Stimulated activated CD8-positive, alpha-beta memory T cell treated with anti-CD3 and anti-CD28 coated beads, Interleukin-7, amount 100 ng/mL, for 24 hours (primary cell): ENCODE measurements around the gene H19.

ENCODE experiments used
- DNase-seq: peaks from one replicate; pipeline ENCODE4 v3.0.0-alpha.2; 2020; ENCODE audit warnings: low read depth

H19 gene

DNA sequence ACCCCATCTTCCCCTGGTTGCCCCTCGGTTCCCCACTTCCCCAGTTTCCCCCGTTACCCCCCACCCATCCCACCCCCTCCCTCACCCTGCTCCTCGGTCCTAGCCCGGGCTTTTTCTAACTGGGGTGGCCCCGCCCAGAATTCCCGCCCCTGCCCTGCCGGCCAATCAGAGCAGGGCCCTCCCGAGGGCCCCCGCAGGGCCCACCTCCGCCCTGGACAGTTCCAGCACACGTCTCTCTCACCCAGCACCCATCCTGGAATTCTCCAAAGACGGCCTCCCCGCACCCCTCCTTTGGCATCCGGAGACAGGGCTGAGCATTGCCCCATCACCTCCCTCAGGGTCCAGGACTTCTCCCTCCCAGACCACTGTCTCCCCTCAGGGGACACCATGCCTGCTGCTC, at the start of gene H19:
Gene H19, minus strand, starts transcription at position 88 of the 400 bp plus-strand sequence.
- DNase-seq, result no peak

DNA sequence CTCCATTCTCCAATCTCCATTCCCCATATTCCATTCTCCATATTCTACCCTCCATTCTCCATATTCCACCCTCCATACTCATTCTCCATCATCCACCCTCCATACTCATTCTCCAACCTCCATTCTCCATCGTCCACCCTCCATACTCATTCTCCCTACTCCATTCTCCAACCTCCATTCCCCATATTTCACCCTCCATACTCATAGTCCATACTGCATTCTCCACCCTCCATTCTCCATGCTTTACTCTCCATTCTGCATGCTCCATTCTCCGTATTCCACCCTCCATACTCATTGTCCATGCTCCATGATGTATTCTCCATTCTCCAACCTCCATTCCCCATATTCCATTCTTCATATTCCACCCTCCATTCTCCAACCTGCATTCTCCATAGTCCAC, 44.3 kb upstream of the H19 start:
- no peak for DNase-seq

DNA sequence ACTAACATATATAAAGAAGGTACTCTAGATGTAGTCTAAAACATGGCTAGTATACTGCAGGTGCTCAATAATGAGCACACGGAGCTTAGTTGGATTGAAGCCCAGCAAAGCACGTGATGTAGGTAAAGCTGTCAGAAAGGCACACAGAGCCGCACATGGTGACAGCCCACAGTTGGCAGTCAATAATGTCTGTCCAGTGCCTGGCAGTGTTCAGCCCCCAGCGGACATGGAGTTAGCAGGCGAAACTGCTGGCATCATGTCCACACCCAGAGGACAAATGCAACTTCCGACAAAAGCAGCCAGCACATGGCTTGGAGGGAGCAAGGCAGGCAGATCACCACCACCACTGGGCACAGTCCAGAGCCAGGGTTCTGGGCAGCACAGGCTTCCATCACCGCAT, 43.5 kb upstream of the H19 start:
- DNase-seq, result no peak

DNA sequence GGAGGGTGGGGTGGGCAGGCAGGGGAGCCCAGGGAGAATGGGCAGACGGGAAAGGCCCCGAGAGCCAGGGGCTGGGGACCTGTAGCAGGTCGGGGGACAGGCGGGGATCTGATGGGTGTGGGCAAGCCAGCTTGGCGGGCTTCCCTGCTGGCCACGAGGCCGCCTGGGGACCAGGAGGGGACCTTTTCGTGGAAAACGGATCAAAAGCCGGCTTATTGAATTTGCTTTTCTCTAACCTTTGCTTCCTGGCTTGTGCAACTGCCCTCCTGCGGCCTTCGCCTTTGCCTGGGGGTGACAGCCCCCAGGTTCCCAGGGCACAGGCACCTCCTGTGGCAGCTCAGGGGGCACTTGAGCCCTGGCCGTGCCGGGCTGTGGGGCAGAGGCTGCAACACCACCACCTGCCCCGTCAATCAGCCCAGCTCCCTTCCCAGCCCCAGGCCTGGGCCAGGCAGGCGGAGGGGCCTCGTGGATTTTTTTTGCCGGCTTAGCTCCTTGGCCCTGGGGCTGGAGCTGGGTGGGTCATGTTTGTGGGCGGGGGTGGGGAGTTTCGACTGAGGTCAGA, 41.6 kb upstream of the H19 start:
- DNase-seq, result no peak

DNA sequence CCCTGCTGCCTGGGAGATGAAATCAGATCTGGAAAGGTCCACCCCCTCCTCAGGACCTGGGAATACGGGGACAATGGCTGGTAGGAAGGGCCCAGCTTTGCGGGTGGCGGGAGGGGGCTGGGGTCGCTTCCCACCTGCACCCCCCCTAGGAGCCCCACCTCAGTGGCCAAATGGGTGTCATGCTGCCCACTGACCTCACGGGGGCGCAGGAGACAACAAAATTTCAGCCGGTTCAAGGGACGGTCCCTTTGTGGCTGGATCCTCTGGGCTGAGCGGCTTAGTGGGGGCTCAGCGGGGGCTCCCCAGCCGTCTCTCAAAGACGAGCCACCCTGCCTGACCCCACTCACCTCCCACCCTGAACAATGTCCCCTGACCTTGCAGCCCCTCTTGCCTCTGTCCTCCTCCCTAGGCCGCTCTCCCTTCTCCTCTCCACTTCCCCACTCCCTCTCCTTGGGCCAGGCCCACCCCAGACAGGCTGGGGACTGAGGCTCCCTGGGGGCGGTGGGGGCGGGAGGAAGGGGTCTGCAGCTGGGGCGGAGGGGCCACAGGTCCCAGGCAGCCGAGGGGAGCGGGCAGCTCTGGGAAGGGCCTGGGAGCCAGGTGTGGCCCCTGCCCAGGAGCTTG, 39.3 kb upstream of the H19 start:
- no peak for DNase-seq

DNA sequence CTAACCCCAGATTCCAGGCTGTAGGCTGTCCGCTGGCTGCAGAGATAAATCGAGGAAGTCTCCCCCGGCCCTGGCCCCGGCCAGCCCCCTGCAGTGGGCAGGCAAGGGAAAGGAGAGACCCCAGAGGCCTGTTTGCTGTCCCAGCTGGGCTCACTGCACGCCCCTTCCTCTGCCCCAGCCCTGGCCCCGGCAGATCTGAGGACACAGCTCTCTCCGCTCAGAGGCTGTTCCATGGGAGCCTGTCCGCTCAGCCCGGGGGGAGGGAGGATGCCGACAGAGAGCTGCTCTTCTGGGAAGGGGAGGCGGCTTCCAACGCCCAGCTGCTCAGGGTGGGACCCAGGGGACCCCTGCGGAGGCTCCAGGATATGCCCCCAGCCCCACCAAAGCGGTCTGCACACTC, 37.7 kb upstream of the H19 start:
- no peak for DNase-seq

DNA sequence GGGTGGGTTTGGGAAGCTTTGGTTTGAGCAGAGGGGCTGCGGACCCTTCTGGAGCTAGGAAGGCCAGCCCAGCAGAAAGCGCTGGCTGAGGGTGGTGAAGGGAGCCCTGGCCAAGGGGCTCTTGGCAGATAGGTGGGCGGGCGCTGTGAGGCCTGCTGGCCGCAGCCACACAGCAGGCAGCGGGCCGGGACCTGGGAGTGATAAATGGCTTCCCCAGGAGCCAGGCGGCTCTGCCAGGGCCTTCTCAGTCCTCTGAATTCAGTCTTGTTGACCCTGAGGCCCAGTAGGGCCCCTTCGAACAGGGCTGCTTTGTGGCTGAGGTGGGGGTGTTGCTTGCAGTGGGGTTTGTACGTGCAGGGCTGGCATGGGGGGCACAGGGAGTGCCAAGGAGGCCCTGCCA, 33.4 kb upstream of the H19 start:
- DNase-seq, result no peak

DNA sequence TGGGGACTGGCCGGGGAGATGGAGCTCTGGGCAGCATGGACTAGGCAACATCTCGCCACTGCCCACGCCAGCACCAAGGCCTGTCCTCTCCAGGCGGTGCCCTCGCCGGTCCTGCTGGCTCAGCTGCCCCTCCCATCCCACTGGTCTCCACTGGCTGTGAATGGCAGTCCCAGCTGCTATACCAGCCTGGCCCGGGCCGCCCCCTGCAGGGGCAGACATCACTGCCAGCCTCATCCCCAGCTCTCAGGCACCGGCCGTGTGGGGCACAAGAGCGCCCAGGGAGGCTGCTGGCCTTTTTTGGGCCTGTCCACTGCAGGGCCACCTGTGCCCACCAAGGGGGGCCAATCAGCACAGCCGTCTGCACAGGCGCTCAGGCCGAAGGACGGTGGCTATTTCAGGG, 30.1 kb upstream of the H19 start:
- no peak for DNase-seq

DNA sequence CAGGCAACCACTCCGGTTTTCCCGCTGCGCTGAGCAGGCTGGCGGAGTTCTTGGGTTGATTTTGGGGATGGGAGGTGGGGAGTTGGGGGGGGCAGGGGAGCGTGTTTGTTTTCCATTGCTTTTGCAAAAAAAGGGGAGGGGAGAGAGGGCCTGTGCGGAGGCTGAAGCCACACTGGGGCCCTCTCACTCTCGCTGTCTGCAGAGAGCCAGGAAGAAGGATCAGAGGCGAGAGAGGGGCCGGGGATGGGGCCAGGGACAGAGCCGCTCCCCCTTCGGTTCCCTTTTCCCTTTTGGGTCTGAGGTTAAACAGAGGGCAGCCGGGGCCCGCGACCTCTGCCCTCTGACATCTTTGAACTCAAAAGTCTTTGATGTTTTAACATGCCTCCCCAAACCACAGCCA, 17.4 kb upstream of the H19 start:
- no peak for DNase-seq

DNA sequence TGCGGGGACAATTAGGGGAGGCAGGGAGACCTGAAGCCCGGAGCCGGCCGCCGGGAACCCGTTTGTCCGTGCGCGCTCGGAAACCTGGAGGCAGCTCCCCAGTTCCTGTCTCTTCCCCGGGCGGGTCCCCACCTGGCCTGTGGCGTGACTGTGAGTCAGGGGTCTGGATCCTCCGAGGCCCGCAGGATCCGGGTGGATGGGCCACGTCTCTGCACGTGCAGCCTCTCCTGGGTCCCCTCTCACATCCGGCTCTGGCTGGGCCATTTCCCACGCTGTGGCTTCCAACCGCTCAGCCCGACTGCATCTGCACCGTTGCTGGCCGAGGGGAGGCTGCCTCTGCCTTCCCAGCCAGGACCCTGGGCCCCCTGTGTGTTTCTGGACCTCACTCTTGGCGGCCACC, 14.8 kb upstream of the H19 start:
- no peak for DNase-seq

DNA sequence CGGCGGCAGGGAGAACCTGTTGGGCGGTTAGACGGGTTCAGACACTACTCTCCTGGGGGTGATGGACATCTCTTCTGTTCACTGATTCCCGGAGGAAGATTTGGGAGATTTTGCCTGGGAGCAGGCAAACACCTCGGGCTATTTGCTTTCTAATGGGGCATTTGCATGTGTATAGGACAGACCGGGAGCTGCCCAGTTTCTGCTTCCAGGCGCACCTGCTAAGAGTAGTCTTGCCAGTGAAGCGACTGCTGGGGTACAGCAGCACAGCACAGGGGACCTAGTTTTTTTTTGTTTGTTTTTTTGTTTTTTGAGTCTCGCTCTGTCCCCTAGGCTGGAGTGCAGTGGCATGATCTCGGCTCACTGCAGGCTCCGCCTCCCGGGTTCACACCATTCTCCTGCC, 6.8 kb upstream of the H19 start:
- DNase-seq, result no peak

DNA sequence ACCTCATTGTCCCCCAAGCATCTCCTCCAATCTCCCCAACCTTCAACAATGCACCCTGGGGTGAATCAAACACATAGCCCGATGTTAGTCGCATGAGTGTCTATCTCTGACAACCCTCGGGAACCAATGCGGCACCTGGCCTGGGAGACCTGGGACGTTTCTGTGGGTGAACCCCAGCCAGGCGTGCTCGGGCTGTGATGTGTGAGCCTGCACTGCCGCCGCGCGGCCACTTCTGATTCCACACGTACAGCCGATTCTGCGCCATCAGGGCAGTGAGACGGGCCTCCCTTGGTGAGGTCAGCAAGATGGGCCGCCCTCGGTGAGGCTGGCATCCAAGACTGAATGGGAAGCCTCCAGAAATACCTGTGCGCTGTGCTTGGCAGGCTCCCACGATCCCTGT, 5.2 kb upstream of the H19 start:
- DNase-seq, result no peak

DNA sequence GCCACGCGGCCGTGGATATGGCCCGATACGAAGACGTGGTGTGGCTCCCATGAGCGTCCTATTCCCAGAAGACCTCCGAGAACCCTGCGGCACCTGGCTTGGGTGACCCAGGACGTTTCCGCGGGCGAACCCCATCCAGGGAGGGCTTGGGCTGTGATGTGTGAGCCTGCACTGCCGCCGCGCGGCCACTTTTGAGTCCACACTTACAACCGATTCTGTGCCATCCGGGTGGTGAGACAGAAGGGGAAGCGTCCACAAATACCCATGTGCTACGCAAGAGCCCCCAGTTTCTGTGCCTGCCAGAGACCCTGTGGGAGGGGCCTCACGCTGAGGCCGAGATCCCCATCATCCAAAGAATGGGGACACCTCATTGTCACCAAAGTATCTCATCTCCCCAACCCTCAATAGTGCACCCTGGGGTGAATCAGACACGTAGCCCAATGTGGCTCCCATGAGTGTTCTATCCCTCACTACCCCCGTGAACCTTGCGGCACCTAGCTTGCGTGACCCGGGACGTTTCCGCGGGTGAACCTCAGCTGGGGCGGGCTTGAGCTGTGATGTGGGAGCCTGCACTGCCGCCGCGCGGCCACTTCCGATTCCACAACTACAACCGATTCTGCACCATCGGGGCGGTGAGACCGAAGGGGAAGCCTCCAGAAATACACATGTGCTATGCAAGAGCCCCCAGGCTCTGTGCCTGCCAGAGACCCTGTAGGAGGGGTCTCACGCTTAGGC, 4.6 kb upstream of the H19 start:
- DNase-seq, result no peak

DNA sequence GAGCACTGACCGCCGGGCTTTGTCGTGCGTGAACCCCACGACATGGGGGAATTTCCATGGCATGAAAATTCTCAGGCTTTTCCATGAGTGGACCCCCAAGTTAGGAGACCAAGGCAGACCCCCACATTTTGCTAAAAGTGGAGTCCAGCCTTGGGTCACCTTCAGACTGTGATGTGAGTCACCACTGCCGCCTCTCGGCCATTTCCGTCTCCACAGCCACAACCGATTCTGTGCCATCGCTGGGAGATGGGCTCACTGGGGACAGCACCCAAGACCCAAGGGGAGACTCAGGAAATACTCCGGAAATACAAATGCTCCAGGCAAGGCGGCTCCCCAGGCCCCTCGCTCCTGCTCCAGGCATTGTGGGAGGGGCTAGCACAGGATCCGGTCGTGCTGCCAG, 1.2 kb upstream of the H19 start:
- no peak for DNase-seq

DNA sequence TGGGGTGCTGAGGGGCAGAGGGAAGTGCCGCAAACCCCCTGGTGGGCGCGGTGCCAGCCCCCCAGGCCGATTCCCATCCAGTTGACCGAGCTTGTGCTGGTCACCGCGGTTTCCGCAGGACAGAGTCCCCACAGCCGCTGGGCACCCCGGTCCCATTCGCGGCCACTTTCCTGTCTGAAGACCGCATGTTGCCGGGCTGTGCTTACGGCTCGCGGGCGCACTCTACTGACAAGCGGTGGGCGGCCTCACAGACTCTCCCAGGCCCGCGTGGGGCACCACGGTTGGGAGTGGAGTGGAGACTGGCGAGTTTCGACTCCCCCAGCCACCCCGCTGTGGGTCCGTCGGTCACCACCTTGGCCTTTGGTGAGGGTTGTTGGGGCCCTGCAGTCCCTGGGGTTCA, 648 bp upstream of the H19 start:
- DNase-seq, result no peak

DNA sequence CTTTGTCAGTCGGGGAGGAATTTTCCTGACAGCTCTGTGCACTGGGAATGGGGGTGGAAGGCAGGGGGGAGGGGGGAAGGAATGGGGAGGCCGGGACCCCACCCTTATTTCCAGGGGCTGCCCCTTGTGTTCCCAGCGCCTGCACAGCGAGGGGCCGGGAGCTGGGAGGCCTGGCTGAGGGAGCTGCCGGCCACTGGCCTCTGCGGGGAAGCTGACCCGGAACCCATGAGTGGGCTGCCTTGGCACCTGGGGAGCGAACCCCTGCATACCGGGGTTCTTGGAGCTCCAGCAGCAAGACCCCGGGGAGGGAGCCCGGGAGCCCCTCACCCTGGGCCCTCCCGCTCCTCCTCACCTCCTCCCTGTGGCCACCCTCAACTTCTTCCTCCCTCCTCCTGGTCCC, 3.5 kb downstream of the H19 start:
- no peak for DNase-seq

DNA sequence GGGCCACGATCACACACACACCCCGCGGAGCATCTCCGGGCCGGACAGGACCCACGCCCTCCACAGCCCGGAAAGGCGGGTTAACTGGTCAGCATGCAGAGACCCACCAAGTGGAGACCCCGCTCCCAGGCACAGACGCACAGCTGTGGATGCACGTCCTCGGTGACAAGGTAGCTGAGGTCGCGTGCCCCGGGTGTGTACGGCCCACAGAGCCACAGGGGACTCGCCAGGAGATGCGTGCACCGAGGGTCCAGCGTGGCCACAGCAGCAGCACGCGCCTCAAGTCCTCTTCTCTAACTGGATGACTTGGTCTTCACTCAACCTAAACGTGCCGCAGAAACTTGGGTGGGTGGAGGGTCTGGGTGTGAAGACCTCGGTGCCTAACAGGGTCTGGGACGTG, 5.5 kb downstream of the H19 start:
- no peak for DNase-seq

DNA sequence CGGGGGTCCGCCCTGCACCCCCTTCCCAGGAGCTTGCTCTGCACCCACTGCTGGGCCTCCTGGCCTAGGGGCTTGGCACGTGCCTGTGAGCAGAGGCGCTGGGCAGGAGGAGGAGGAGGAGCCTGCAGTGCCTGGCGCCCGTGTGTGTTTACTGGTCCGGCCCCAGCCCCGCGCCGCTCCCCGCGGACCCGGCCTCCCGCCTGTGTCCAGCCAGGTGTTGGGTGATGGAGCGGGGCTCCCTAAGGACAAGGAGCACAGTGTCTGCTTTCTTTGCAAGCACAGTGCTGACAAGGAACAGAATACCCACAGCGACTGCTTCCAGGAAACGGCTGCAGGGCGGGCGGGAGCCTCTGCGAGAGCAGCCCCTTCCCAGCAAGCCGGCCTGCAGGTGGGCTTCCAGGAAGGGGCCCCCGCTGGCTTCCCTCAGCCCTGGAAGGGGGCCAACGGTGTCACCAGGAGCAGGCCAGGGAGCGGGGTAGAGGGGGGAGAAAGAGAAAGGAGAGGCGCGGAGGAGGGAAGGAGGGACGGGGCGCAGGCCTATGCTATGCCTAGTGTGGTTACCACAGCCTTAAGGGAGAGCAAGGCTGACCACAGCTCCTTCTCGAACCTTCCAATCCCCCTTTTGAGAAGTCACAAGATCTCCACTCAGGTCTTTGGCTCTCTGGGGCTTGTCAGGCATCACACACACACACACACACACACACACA, 6.6 kb downstream of the H19 start:
- no peak for DNase-seq

DNA sequence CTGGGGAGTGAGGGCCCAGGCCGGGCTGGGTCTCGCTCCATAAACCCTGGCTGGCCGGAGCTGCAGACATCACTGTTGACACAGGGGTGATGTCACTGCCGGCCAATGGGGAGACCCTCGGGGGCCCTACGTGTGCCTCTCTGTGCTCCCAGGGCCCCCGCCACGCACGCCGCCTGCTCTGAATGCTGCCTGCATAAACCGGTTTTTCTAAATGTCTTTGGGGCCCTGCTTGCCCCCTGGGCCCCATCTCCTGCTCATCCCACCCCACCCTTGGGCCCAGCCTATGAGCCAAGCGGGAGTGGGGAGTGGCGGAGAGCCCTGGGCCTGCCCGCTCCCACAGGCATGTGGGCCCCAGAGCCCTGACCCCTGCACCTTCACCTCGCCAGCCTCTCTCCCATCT, 7.7 kb downstream of the H19 start:
- DNase-seq, result no peak

DNA sequence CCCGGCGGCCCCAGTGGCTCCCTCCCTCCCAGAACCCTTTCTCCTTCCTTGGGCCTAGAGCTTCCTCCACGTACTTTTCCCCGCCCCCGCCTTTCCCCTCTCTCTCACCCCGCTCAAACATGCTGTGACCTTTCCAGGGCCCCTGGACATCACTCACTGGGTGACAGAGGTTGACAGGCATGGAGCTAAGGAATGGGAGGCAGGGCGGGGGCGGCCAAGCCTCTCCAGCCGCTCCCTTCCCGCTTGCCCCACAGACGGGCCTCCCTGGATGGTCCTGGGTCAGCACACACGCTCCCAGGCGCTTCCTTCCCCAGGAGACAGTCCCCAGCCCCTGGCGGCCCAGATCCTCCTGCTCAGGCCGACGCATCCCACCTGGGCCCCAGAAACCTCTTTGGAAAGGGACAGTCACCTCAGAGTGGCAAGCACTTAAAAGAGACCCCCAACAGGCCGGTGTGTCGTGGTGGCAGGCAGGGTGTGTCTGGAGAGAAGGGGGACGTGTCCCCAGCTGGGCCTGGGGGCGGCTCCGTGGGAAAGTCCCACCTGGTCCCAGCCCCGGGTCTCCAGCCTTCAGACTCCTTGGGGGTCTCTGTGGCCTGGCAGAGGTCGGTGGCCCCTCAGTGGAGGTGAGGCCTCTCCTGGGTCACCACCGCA, 8.8 kb downstream of the H19 start:
- no peak for DNase-seq

DNA sequence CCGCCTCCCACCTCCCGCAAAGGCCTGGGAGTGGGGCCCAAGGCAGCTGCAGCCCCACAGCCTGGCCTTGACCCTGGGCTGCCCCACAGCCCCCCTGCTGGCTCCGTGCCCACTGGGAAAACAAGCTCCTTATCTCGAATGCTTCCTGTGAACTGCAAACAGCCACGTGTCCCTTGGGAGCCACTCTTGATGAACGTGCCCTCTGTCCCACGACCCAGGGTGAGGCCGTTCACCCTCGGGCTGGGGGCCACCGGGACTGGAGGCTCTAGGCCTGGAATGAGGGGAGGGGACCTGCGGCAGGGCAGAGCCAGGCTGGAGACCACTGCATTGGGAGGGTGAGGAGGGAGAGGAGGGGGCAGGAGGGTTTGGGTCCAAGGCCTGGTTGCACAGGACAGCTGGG, 9.5 kb downstream of the H19 start:
- no peak for DNase-seq

DNA sequence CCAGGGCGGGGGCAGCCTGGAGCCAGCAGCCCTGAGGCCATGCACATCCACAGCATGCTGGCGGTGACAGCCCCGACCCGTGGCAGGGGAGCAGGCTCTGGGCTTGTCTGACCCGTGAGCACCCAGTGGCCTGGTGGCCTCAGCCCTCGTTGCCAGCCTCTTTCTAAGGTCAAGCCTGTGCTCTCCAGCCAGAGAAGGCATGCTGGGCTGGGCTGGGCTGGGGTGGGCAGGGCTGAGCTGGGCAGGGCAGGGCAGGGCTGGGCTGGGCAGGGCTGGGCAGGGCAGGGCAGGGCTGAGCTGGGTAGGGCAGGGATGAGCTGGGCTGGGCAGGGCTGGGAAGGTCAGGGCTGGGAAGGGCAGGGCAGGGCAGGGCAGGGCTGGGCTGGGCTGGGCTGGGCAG, 10.6 kb downstream of the H19 start:
- no peak for DNase-seq

DNA sequence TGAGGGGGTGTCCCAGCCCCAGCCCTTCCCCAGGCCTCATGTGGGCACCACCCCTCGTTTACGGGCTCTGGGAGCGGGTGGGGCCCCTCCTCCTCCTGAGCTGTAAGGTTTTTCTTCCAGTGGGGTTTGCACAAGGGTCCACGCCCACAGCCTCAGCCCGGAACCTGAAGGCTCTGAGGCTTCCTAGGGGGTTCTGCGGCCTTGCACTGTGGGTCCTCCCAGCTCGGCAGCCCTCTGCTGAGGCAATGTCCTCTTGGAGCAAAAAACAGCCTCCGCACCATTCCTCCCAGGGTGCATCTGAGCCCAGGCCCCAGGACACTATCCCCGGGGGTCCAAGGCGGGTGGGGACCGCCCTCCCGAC, 14.1 kb downstream of the H19 start:
- DNase-seq, result no peak
